Fibroblast of lung (primary cell): ENCODE measurements around the gene PCDH15. TPM values are rescaled to one million over a fixed set of nuclear protein-coding genes. Genes with fewer than 3 reads are reported as not detected.

ENCODE experiments used
- DNase-seq, 2 donors: peaks; one replicate each; pipeline versions ENCODE4 v3.0.0 to v3.0.0-alpha.2; 2010; ENCODE audit warnings: low read depth in 2 of 2
- H2AFZ ChIP-seq: 2 replicates; pipeline ENCODE4 v1.5.1; 2012; ENCODE audit warnings: low read length, control low read depth, inconsistent platforms
- H3K27ac ChIP-seq: 2 replicates; pipeline ENCODE4 v1.5.1; 2011; ENCODE audit warnings: low read length, control low read depth; ENCODE audit not compliant: insufficient read depth
- H3K27me3 ChIP-seq: 2 replicates; pipeline ENCODE4 v1.5.1; 2011; ENCODE audit warnings: mild to moderate bottlenecking, low read length; ENCODE audit not compliant: control insufficient read depth, insufficient read depth
- H3K36me3 ChIP-seq: 2 replicates; pipeline ENCODE4 v1.5.1; 2011; ENCODE audit warnings: low read length; ENCODE audit not compliant: control insufficient read depth, insufficient read depth
- H3K4me1 ChIP-seq: 2 replicates; pipeline ENCODE4 v1.5.1; 2011; ENCODE audit warnings: low read length; ENCODE audit not compliant: control insufficient read depth, insufficient read depth; ENCODE audit errors: extremely low read depth
- H3K4me2 ChIP-seq: 2 replicates; pipeline ENCODE4 v1.5.1; 2011; ENCODE audit warnings: low read length, control low read depth; ENCODE audit not compliant: insufficient read depth; ENCODE audit errors: extremely low read depth
- H3K4me3 ChIP-seq, 4 experiments: fragments of 200-600 bp in 1 of 4; sonication (generic) in 1 of 4; replicated peaks in 1 of 4; 2 replicates each; pipeline ENCODE4 v1.5.1; 2011 to 2016; ENCODE audit warnings: low read length in 4 of 4, low read depth in 3 of 4, mild to moderate bottlenecking in 3 of 4, control low read depth in 2 of 4, inconsistent platforms in 1 of 4, mixed read lengths in 1 of 4; ENCODE audit not compliant: insufficient read depth in 1 of 4; ENCODE audit errors: control extremely low read depth in 1 of 4
- H3K79me2 ChIP-seq: 2 replicates; pipeline ENCODE4 v1.5.1; 2012; ENCODE audit warnings: mild to moderate bottlenecking, low read length, inconsistent platforms; ENCODE audit not compliant: control insufficient read depth, insufficient read depth
- H3K9ac ChIP-seq: 2 replicates; pipeline ENCODE4 v1.5.1; 2011; ENCODE audit warnings: mild to moderate bottlenecking, low read length, control low read depth; ENCODE audit not compliant: insufficient read depth
- H3K9me3 ChIP-seq: 2 replicates; pipeline ENCODE4 v1.5.1; 2012; ENCODE audit warnings: low read depth, low read length; ENCODE audit not compliant: control insufficient read depth, insufficient read depth
- H4K20me1 ChIP-seq: 2 replicates; pipeline ENCODE4 v1.5.1; 2011; ENCODE audit warnings: low read length; ENCODE audit not compliant: control insufficient read depth, insufficient read depth; ENCODE audit errors: extremely low read depth
- CTCF ChIP-seq, 2 donors: IDR thresholded peaks in 1 of 2; conservative IDR thresholded peaks in 1 of 2; 1 replicate in 1 of 2; 2 replicates in 1 of 2; pipeline ENCODE4 v1.5.1; 2011 to 2012; ENCODE audit warnings: low read length in 2 of 2, control low read depth in 1 of 2, inconsistent platforms in 1 of 2, low read depth in 1 of 2, mild to moderate bottlenecking in 1 of 2
- EZH2 ChIP-seq: IDR thresholded peaks from 2 replicates; pipeline ENCODE4 v1.5.1; 2012; ENCODE audit warnings: low read length, control low read depth, mild to moderate bottlenecking; ENCODE audit errors: missing control alignments
- polyA plus RNA-seq, 2 donors: library from polyadenylated mRNA; depleted of rRNA in 1 of 2; stranded (reverse) in 1 of 2; unstranded in 1 of 2; fragments of >200 nt; gene quantifications; 2 replicates each; pipeline ENCODE4 v1.2.1, GENCODE V29; 2011 to 2012; ENCODE audit warnings: missing spikeins in 1 of 2
- total RNA-seq: library from RNA; depleted of rRNA; stranded (reverse); fragments of >200 nt; gene quantifications from 2 replicates; pipeline ENCODE4 v1.2.1, GENCODE V29; 2014

Gene PCDH15
- total and polyA plus RNA-seq, 2 donors (not counting 1 experiment from before 2014, with no cell fraction given), result under 0.01 TPM; not detected in 1

GRCh38 chr10:54487743-54488142 lies 313.3 kb downstream of the PCDH15 start:
- H3K4me1 ChIP-seq, result no peaks in the 10 kb centered on the region
- no peak overlapping the region for H3K9ac ChIP-seq
- H3K27ac ChIP-seq, result no peak overlapping the region
- H3K9me3 ChIP-seq, result no peaks in the 10 kb centered on the region
- H4K20me1 ChIP-seq, result no peaks in the 10 kb centered on the region
- TF ChIP-seq CTCF (conservative IDR thresholded peaks at IDR 0.05 in 1 of 2, IDR thresholded peaks at IDR 0.05 in 1 of 2; ENCODE audit: low read depth in 1 of 2, low read length in 2 of 2), result no peak
- H3K27me3 ChIP-seq, result no peaks in the 10 kb centered on the region
- no peaks in the 10 kb centered on the region for H3K79me2 ChIP-seq
- no peak overlapping the region for H3K4me3 ChIP-seq
- H2AFZ ChIP-seq, result no peak overlapping the region
- DNase-seq, result no peak
- no peaks in the 10 kb centered on the region for H3K36me3 ChIP-seq
- no peak overlapping the region for H3K4me2 ChIP-seq

GRCh38 chr10:54485971-54486370 lies 315.1 kb downstream of the PCDH15 start:
- Histone ChIP-seq H3K9me3 (no peaks in the 10 kb centered on the region), H3K9ac (no peak overlapping the region), H4K20me1 (no peaks in the 10 kb centered on the region), H3K36me3 (no peaks in the 10 kb centered on the region), H2AFZ (no peak overlapping the region), H3K79me2 (no peaks in the 10 kb centered on the region), H3K4me3 (no peak overlapping the region), H3K27me3 (no peaks in the 10 kb centered on the region), H3K4me2 (no peak overlapping the region), H3K27ac (no peak overlapping the region), H3K4me1 (no peaks in the 10 kb centered on the region)
- TF ChIP-seq CTCF (conservative IDR thresholded peaks at IDR 0.05 in 1 of 2, IDR thresholded peaks at IDR 0.05 in 1 of 2; ENCODE audit: low read depth in 1 of 2, low read length in 2 of 2) (no peak), EZH2 (no peak)
- DNase-seq, result no peak

GRCh38 chr10:54484186-54484585 lies 316.8 kb downstream of the PCDH15 start:
- Histone ChIP-seq H4K20me1 (no peaks in the 10 kb centered on the region), H3K4me3 (no peak overlapping the region), H3K36me3 (no peaks in the 10 kb centered on the region), H3K4me2 (no peak overlapping the region), H3K79me2 (no peaks in the 10 kb centered on the region), H3K4me1 (no peaks in the 10 kb centered on the region), H3K9me3 (no peaks in the 10 kb centered on the region), H2AFZ (no peak overlapping the region), H3K27ac (no peak overlapping the region), H3K9ac (no peak overlapping the region), H3K27me3 (no peaks in the 10 kb centered on the region)
- no peak for DNase-seq
- TF ChIP-seq EZH2, result no peak
- TF ChIP-seq CTCF (conservative IDR thresholded peaks at IDR 0.05 in 1 of 2, IDR thresholded peaks at IDR 0.05 in 1 of 2; ENCODE audit: low read depth in 1 of 2, low read length in 2 of 2), result no peak
